NK-92 (cell line): Measurements from ENCODE around the gene OTOP3.

Experiments
- DNase-seq: peaks from one replicate; lab custom pipeline; 2025; ENCODE audit not compliant: unreplicated experiment; lab: John Stamatoyannopoulos, UW

OTOP3 gene

DNA sequence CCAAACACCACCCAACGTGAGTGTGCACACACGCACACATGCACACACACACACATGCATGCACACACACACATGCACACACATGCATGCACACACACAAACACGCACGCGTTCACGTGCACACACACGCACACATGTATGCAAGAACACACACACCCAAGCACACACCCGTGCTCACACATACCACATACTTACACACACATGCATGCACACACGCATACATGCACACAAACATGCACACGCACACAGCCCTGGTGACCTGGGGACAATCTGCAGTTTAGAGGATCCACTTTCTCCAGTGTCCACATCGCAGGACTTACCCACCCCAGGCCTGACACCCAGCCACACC, 18.9 kb upstream of the OTOP3 start:
- no peak for DNase-seq

DNA sequence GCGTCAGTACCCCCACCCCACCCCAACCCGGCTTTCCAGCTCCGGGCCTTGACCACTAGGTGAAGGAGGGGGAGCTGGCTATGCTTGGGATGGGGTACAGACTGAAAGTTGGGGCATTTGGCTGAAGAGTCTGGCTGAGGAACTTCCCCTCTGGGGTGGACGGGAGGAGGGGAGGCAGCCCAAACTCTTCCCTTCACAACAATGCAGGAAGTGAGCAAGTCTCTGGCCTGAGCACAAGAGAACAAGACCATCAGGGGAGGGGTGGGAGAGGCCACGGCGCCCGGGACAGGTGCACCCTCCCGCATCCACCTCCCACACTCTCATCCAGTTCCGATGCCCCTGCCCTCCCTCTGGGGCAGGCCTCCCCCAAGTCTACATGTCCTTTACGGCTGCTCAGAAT, 18.3 kb upstream of the OTOP3 start:
- DNase-seq = no peak

DNA sequence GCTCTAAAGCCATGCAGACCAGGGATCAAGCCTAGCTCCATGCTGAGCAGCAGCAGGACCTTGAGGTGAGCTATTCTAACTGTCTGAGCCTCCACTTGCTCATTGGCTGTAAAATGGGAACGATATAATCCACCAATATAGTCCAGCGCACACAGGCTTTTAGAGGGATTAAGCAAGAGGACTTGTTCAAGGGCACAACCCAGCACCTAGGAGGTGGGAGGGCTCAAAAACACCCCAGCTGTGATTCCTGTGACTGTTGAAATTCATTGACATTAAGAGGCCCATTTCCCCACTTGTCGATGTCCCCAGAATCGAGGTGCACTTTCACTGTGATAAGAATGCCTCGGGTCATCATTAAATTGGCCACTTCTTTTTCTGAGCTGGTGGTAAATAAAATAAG, 16.8 kb upstream of the OTOP3 start:
- no peak for DNase-seq

DNA sequence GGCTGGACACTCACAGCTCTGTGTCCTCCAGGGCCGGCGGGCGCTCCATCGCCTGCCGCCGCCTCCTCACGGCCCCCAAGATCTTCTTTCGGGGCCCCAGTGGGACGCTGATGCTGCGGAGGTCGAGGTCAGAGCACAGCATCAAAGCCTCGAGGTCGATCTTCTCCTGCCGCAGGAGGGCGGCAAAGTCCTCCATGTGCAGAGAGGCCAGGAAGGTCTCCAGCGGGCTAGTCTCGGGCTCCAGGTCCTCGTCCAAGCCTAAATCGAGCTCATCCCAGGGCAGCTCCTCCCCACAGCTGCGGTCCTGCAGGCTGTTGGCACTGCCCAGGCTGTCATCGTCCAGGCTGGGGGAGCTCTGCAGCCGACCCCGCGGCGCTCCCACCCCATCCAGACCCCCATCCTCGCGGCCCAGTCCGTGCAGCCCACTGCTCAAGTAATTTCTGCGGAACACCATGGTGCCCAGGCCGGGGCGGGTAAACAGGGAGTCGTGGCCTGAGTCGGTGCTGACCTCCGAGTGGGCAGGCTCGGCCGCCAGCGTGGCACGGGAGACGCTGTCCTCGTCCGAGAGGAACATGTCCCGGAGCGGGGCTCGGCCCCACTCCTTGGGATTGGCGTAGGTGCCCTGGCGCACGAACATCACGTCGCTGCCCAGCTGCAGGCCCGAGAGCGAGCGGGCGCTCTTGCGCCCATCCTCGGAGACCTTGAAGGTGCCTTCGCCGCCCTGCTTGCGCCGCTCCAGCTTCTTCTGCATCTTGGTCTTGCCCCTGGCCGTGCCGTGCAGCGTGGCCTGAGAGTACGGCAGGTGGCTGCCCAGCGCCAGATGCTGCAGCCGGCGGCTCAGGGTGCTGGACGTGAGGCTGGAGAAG, 16.0 kb upstream of the OTOP3 start:
- no peak for DNase-seq

DNA sequence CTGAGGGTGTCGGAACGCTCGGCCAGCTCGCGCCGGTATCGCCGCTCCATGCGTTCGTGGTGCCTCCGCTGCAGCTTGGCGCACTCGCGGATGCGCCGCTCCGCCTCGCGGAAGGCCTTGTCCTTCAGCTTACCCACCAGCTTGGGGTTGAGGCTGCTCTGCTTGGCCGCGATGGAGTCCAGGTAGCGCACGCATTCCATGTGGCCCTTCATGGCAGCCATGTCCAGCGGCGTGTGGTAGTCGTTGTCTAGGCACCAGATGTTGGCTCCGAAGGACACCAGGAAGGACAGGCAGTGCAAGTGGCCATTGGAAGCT, 15.4 kb upstream of the OTOP3 start:
- DNase-seq = no peak

DNA sequence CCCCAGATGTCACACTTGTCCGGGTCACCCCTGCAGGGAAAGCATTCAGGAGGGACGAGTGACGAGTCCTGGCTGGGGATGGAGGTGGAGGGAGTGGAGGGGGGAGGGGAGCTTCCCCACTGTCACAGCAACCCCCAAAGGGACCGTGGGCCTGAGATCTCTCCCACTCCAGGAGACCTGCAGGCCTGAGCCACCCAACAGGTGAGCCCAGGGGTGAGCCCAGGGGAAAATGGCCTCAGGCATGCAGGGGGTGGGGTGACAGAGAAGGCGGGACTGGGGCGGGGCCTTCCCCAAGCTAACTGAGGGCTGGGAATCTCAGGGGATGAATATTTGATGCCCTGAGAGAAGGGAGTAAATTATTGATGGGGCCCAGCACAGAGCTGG, 15.1 kb upstream of the OTOP3 start:
- no peak for DNase-seq

DNA sequence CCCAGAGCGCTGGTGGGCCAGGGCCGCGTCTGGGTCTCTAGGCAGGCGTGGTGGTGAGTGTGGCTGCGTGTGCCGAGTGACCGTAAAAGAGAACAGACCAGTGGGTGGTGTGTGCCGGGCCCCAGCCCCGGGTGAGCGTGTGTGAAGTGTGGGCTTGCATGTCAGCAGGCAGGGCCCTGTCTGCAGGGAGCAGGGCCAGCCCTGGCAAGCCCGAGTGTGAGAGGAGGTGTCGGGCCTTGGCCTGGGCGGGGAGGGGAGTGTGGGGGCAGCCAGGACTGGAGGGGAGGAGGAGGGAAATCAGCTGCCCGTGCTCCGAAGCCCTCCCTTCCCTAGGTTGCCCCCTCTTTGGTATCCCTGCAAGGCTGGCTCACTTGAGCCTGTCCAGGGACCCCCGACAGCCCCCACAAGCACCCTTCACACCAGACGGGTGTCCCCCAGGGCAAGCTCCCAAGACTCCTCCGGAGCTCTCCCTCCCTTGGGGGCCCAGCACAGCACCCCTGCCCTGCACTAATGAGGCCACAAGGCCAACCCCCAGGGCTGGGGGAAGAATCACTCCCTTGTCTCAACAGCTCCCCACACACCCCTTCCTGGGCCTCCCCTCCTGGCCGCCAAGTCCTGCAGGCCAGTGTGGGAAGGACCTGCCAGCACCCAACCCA, 14.5 kb upstream of the OTOP3 start:
- DNase-seq = no peak

DNA sequence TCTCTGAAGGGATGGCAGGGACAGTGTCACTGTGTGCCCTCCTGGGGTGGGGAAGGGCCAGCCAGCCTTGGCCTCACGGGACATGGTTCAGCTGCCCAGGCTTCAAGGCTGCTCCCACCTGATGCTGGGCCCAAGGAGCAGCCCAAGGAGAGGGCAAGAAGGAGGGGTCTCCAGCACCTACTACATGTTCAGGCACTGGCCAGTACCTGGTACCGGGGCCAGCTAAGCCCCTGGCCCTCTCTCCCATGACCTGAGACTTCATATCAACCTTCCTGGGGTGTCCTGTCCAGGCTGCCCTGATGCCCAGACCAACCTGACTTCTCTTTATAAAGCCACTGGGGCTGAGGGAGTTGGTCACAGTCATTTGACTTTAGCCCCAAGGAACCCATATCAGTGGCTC, 13.9 kb upstream of the OTOP3 start:
- no peak for DNase-seq

DNA sequence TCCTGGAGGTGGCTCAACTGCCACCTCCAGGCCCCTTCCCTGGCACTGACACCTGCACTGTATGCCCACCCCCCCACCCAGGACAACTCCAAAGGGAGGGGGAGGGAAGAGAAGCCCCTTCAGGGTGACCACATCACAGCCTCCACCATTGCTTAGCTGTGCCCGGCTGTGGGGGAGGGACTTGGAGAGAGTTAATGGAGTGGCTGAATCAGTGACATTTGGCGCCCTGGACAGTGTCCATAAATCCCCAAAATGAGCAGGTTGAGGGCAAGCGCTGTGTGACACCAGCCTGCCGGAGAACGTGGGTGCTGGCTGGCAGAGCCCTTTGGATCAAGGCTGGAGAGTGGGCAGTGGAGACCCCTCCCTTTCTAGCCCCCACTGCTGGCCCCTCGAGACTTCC, 13.5 kb upstream of the OTOP3 start:
- no peak for DNase-seq

DNA sequence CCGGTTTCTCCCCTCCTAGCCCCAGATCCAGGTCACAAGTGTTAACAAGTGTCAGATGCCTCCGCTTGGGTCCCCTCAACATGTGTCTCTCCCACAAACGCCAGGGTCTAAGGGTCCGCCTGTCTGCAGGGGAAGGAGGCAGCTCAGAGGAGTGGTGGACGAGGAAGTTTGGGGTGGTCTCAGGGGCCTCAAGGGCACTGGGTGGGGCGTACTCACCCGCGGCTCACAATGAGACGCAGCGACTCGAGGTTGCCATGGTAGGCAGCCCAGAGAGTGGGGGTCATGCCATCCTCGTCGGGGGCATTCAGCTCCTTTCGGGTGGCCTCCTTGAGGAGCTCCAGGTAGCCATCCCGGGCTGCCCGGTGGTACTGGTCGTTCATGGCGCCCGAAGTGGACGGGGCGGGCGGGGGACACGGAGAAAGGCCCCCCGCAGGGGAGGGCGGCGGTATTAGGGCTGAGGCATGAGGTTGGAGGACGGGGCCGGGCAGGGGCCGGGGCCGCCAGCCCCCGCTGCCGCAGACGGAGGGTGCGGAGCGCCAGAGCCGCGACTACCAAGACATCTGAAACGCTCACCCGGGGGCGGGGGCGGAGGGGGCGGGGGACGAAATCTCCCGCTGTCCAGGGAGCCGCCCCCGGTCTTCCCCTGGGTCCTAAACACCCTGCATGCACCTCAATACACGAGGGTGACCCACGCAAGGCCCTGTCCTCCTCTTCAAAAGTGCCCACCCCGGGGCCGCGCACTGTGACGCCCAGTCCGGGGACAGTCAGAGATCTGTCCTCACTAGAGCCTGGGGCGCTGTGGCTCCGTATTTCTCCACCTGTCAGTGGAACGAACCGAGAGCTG, 12.8 kb upstream of the OTOP3 start, which contains the start of gene USH1G:
Gene USH1G, minus strand, starts transcription at position 562 of the 844 bp plus-strand sequence. Its CDS starts 182 bp downstream, at position 380.
- DNase-seq = no peak

DNA sequence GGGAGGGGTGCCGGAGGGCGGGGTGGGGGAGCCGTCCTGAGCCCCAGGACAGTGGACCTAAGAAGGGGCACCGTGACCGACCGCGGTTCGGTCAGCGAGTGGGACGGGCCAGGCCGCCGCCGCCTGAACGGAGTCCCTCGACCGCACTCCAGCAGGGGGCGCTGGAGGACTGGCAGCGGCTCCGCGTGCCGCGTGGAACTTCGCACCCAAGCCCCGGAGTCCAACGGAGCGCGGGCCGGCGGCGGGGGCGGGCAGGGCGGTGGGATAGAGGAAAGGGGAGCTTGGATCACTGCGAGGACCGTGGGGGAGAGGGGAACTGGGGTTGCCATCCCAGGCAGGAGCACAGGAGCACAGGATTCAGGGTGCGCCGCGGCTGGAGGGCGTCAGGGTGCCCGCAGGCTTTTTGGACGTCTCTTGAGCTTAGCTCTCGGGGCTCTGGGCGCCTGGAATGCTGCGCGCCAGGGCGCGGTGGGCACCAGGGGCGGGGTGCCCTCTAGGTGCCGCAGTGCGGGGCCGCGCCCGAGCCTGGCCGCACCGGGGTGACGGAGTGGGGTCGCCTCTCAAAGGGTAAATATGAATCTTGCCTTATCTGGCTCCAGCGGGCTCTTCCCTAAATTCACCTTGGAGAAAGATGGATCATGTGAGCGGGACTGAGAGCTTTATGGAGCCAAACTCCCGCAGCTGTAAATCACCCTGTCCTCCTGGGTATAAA, 12.0 kb upstream of the OTOP3 start:
- no peak for DNase-seq

DNA sequence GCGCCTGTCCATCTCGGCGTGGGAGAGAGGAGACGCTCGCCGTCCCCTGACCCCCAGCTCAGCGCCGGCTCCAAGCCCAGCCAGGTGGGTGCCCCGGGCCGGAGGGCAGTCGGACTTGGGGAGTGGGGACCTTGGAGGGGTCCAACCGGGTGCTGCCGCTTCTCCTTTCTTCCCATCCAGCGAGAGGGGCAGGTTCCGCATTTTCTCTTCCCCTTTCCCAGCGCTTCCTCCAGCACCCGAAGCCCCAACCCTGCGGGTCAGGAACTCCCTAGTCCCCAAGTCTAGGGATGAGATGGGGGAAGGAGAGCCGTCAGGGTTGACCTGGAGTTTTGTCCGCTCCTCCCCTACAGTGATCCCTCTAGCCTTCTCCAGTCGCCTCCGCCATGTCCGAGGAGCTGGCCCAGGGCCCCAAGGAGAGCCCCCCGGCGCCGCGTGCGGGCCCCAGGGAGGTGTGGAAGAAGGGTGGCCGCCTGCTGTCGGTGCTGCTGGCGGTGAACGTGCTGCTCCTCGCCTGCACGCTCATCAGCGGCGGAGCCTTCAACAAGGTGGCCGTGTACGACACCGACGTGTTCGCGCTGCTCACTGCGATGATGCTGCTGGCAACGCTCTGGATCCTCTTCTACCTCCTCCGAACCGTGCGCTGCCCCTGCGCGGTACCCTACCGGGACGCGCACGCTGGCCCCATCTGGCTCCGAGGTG, 11.3 kb upstream of the OTOP3 start, which contains the start of gene OTOP2:
Gene OTOP2, plus strand, starts transcription at position 24 of the 699 bp plus-strand sequence. Its CDS starts 360 bp downstream, at position 384.
- no peak for DNase-seq

DNA sequence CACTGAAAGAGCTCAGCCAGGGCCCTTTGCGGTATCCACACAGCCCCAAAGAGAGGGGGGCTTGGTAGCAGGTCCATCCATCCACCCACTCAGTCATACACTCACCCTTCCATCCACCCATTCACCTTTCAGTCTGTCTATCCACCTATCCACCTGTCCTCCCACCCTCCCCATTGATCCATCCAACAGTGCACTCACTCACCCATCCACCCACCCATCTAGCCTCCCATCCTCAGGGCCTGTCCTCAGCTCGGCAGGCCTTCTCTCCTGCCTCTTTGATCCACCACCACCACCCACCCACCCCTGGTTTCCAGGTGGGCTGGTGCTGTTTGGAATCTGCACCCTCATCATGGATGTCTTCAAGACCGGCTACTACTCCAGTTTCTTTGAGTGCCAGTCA, 10.5 kb upstream of the OTOP3 start:
- no peak for DNase-seq

DNA sequence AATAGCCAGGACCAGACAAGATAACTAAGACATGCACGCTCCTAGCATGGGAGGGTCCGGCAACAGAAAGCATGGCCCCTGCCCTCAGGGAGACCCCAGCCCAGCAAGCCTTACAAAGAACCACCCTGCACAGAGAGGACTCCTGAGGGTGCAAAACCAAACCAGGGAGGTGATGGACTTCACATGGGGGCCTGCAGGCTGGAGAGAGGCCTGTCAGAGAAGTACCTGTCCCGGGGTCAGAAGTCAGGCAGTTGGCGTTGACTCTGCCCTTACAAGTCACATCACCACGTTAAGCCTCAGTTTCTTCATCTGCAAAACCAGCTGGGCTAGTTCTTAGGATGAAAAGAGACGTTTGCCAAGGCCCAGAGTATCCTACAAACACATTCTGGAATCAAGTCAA, 6.9 kb upstream of the OTOP3 start:
- DNase-seq = no peak

DNA sequence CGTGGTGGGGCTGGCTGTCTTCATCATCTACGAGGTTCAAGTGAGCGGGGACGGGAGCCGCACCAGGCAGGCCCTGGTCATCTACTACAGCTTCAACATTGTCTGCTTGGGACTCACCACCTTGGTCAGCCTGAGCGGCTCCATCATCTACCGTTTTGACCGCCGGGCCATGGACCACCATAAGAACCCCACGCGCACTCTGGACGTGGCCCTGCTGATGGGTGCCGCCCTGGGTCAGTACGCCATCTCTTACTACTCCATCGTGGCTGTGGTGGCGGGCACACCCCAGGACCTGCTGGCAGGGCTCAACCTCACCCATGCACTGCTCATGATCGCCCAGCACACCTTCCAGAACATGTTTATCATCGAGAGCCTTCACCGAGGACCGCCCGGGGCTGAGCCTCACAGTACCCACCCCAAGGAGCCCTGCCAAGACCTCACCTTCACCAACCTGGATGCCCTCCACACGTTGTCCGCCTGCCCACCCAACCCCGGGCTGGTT, 5.1 kb upstream of the OTOP3 start:
- DNase-seq = no peak

DNA sequence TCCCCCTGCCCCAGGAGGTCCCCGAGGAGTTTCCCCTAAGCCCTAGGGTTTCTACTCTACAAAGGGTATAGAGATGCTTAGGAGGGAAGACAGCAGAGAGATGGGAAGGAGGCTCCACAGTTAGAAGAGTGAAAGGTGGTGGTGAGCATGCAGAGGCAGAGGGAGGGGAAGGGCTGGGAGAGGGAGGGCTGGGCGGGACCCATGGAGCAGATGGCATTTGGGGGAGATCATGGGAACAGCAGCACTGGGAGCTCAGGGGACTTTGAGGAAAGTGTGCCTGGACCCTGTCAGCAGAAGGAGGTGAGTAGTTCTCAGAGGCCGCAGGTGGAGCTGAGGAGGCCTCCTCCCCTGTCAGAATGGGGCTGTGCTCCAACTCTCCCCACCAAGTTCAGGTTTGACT, 650 bp upstream of the OTOP3 start:
- DNase-seq = no peak

DNA sequence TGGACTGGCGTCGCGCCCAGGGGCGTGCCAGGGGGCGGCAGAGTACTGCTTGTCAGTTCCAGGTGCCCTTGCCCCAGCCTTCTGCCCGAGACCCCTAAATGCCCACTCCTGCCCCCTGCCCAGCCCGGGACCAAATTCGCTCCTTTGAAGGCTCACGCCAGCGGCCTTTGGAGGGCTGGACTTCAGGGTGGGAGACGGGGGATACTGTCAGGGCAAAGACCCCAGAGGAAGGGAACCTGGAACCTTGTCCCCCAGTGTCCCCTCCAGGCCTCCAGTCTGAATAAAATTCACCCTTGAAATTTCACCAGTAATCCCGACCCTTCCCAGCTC, 737 bp downstream of the OTOP3 start:
- no peak for DNase-seq

DNA sequence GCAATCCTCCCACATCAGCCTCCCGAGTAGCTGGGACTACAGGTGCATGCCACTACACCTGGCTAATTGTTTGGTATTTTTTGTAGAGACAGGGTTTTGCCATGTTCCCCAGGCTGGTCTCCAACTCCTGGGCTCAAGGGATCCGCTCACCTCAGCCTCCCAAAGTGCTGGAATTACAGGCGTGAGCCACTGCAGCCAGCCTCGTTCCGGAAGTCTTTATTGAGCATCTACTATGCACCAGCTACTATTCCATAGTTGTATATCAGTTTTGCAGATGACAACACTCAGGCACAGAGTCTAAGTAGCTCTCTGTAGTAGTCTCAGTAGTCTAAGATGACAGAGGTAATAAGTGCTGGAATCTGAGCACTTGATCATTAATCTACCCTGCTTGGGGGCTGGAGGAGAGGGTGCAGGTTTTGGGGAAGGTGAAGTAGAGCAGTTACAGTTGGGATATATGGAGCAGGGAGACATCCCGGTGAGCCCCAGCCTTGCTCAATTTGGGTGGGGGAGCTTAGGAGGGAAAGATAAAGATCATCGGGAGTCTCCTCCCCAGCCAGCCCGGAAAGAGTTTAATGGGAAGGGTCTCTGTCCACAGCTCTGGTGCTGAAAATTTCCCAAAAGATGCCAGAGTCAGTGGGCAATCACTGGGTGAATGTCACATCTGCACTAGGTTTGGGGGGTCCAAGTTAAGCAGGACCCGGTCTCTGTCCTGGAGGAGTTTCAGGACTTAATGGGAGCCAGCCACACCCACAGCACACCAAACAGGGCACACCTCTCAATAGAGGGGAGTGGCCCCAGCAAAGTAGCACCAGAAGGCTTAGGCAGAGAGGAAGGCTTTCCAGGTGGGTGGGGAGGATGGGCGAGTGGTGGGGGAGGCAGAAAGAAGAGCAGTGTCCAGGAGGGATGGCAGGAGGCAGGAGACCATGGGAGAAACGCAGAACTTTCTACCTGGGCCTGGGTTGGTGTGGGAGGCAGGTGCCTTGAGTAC, 1.7 kb downstream of the OTOP3 start:
- no peak for DNase-seq

DNA sequence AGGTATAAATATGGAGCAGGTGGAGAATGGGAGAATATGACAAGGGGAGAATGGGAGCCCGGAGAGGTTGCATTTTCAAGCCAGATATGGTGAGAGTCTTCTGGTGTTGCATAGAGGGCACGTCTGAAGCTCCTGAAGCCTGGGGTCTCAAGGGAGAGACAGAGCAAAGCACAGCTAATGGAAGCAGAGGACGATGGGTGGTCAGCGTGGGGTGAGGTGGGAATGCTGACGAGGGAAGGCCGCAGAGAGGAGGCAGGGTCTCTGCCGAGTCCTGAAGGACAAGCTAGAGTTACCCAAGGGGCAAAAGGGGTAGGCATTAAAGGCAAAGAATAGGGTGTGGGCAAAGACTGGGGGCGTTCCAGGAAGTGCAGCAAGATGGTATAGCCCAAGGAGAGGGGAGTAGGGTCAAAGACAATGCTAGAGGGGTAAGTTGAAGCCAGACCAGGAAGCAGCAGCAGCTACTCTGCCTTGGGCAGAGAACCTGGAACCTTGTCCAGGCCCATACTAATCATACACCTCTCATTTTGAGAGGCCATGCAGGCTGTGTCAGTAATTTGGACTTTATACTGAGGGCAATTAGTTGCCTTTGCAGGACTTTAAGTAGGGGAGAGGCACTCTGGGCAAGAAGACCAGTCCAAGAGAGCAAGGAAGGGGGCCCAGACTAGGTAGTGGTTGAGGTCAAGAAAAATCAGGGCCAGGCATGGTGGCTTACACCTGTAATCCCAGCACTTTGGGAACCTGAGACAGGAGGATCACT, 2.7 kb downstream of the OTOP3 start:
- no peak for DNase-seq
